Fibroblast of lung (primary cell): ENCODE results near the gene BAG3. TPM values are rescaled to one million over a fixed set of nuclear protein-coding genes. Genes with fewer than 3 reads are reported as not detected.
A peak's percentile ranks its signal among the peaks of the same experiment; 100 is the strongest.

Experiments
- DNase-seq, 2 donors: peaks; one replicate each; pipeline versions ENCODE4 v3.0.0 to v3.0.0-alpha.2; 2010; ENCODE audit warnings: low read depth in 2 of 2
- H2AFZ ChIP-seq: 2 replicates; pipeline ENCODE4 v1.5.1; 2012; ENCODE audit warnings: low read length, control low read depth, inconsistent platforms
- H3K27ac ChIP-seq: 2 replicates; pipeline ENCODE4 v1.5.1; 2011; ENCODE audit warnings: low read length, control low read depth; ENCODE audit not compliant: insufficient read depth
- H3K27me3 ChIP-seq: 2 replicates; pipeline ENCODE4 v1.5.1; 2011; ENCODE audit warnings: mild to moderate bottlenecking, low read length; ENCODE audit not compliant: control insufficient read depth, insufficient read depth
- H3K36me3 ChIP-seq: 2 replicates; pipeline ENCODE4 v1.5.1; 2011; ENCODE audit warnings: low read length; ENCODE audit not compliant: control insufficient read depth, insufficient read depth
- H3K4me1 ChIP-seq: 2 replicates; pipeline ENCODE4 v1.5.1; 2011; ENCODE audit warnings: low read length; ENCODE audit not compliant: control insufficient read depth, insufficient read depth; ENCODE audit errors: extremely low read depth
- H3K4me2 ChIP-seq: 2 replicates; pipeline ENCODE4 v1.5.1; 2011; ENCODE audit warnings: low read length, control low read depth; ENCODE audit not compliant: insufficient read depth; ENCODE audit errors: extremely low read depth
- H3K4me3 ChIP-seq, 4 experiments: fragments of 200-600 bp in 1 of 4; sonication (generic) in 1 of 4; replicated peaks in 1 of 4; 2 replicates each; pipeline ENCODE4 v1.5.1; 2011 to 2016; ENCODE audit warnings: low read length in 4 of 4, low read depth in 3 of 4, mild to moderate bottlenecking in 3 of 4, control low read depth in 2 of 4, inconsistent platforms in 1 of 4, mixed read lengths in 1 of 4; ENCODE audit not compliant: insufficient read depth in 1 of 4; ENCODE audit errors: control extremely low read depth in 1 of 4
- H3K79me2 ChIP-seq: 2 replicates; pipeline ENCODE4 v1.5.1; 2012; ENCODE audit warnings: mild to moderate bottlenecking, low read length, inconsistent platforms; ENCODE audit not compliant: control insufficient read depth, insufficient read depth
- H3K9ac ChIP-seq: 2 replicates; pipeline ENCODE4 v1.5.1; 2011; ENCODE audit warnings: mild to moderate bottlenecking, low read length, control low read depth; ENCODE audit not compliant: insufficient read depth
- H3K9me3 ChIP-seq: 2 replicates; pipeline ENCODE4 v1.5.1; 2012; ENCODE audit warnings: low read depth, low read length; ENCODE audit not compliant: control insufficient read depth, insufficient read depth
- H4K20me1 ChIP-seq: 2 replicates; pipeline ENCODE4 v1.5.1; 2011; ENCODE audit warnings: low read length; ENCODE audit not compliant: control insufficient read depth, insufficient read depth; ENCODE audit errors: extremely low read depth
- EZH2 ChIP-seq: IDR thresholded peaks from 2 replicates; pipeline ENCODE4 v1.5.1; 2012; ENCODE audit warnings: low read length, control low read depth, mild to moderate bottlenecking; ENCODE audit errors: missing control alignments
- polyA plus RNA-seq, 2 donors: library from polyadenylated mRNA; depleted of rRNA in 1 of 2; stranded (reverse) in 1 of 2; unstranded in 1 of 2; fragments of >200 nt; gene quantifications; 2 replicates each; pipeline ENCODE4 v1.2.1, GENCODE V29; 2011 to 2012; ENCODE audit warnings: missing spikeins in 1 of 2
- total RNA-seq: library from RNA; depleted of rRNA; stranded (reverse); fragments of >200 nt; gene quantifications from 2 replicates; pipeline ENCODE4 v1.2.1, GENCODE V29; 2014
- TF ChIP-seq, protein P1 (sequence below), 2 donors: IDR thresholded peaks in 1 of 2; conservative IDR thresholded peaks in 1 of 2; 1 replicate in 1 of 2; 2 replicates in 1 of 2; pipeline ENCODE4 v1.5.1; 2011 to 2012; ENCODE audit warnings: low read length in 2 of 2, control low read depth in 1 of 2, inconsistent platforms in 1 of 2, low read depth in 1 of 2, mild to moderate bottlenecking in 1 of 2

Gene BAG3
- total and polyA plus RNA-seq, 2 donors (not counting 1 experiment from before 2014, with no cell fraction given), result 8.4 to 20.0 TPM

DNA sequence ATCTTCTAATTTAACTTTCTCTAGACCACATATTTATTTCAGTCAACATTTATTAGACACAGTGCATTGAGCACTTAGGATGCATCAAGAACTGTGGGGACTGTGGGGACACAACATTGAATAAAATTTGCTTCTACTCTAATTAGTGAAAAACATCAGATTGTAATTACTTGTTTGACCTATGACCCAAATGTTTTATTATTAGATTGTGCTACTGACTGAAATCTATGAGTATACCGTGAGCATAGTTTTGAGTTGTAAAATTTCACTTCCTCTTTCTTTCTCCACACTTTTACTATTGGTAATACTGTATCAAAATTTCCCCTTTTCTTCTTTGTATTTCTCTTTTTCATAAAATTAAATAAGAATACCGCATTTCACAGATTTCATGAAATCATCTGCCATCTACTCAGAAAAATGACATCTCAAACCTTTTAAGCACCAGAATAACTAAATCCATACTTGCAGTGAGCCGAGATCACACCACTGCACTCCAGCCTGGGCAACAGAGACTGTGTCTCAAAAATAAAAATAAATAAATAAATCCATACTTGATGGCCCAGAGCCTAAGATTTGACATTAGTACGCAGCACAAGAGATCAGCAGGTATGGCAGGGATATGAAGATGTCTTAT lies 49.3 kb downstream of the BAG3 start:
- no peak for DNase-seq
- Histone ChIP-seq H3K4me3 (no peak overlapping the region), H3K27ac (no peak overlapping the region), H3K4me1 (peaks cover 3% of the 10 kb centered on the region), H3K36me3 (no peaks in the 10 kb centered on the region), H3K9me3 (no peaks in the 10 kb centered on the region), H3K9ac (no peak overlapping the region), H3K4me2 (no peak overlapping the region), H2AFZ (no peak overlapping the region), H3K27me3 (no peaks in the 10 kb centered on the region), H4K20me1 (no peaks in the 10 kb centered on the region), H3K79me2 (no peaks in the 10 kb centered on the region)
- TF ChIP-seq, protein P1, sequence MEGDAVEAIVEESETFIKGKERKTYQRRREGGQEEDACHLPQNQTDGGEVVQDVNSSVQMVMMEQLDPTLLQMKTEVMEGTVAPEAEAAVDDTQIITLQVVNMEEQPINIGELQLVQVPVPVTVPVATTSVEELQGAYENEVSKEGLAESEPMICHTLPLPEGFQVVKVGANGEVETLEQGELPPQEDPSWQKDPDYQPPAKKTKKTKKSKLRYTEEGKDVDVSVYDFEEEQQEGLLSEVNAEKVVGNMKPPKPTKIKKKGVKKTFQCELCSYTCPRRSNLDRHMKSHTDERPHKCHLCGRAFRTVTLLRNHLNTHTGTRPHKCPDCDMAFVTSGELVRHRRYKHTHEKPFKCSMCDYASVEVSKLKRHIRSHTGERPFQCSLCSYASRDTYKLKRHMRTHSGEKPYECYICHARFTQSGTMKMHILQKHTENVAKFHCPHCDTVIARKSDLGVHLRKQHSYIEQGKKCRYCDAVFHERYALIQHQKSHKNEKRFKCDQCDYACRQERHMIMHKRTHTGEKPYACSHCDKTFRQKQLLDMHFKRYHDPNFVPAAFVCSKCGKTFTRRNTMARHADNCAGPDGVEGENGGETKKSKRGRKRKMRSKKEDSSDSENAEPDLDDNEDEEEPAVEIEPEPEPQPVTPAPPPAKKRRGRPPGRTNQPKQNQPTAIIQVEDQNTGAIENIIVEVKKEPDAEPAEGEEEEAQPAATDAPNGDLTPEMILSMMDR (conservative IDR thresholded peaks at IDR 0.05 in 1 of 2, IDR thresholded peaks at IDR 0.05 in 1 of 2; ENCODE audit: low read depth in 1 of 2, low read length in 2 of 2), result no peak
- TF ChIP-seq EZH2, result no peak

DNA sequence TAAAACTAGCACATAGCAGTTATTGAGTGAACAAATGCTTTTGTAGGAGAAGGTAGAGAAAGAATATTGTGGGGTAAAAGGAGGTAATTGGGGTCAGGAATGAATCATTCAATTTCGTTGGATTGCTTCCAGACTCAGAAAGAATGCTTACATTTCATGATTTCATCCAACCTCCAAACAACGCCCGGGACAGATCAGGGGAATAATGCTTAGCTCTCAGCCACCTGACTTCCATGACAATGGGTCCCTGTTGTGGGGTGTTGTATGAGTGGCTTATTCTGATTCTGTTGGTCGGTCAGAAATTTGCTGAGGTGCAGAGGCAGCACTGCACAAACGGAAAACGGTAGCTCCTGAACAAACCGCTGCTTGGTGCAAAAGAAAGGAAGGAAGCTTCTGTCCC lies 50.7 kb downstream of the BAG3 start:
- Histone ChIP-seq H3K4me1 (peaks cover 3% of the 10 kb centered on the region), H3K9me3 (no peaks in the 10 kb centered on the region), H3K79me2 (no peaks in the 10 kb centered on the region), H2AFZ (no peak overlapping the region), H3K27me3 (no peaks in the 10 kb centered on the region), H3K4me3 (no peak overlapping the region), H3K9ac (no peak overlapping the region), H3K27ac (no peak overlapping the region), H4K20me1 (no peaks in the 10 kb centered on the region), H3K36me3 (no peaks in the 10 kb centered on the region), H3K4me2 (no peak overlapping the region)
- DNase-seq, result peak; percentile 37 to 55
- no peak for TF ChIP-seq EZH2
- TF ChIP-seq, protein P1 (conservative IDR thresholded peaks at IDR 0.05 in 1 of 2, IDR thresholded peaks at IDR 0.05 in 1 of 2; ENCODE audit: low read depth in 1 of 2, low read length in 2 of 2), result no peak

DNA sequence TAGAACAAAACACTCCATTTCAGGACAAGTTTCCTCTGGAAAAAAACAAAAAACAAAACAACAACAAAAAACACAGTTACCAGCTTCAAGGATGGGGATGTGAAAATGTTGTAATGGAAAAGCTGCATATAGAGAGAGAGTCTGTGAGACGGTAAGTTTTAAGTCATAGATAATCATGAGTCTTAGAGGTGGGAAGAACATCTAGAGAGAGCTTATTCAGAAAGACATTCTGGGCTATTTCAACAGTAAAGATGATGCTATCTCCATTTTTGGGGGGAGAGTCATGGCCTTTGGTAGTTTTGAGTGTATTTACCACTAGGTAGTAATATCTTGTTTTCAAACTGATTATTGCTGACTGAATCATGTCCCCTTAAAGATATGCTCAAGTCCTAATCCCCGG lies 51.4 kb downstream of the BAG3 start:
- no peak overlapping the region for H3K4me2 ChIP-seq
- H3K36me3 ChIP-seq, result no peaks in the 10 kb centered on the region
- no peaks in the 10 kb centered on the region for H3K9me3 ChIP-seq
- no peaks in the 10 kb centered on the region for H3K79me2 ChIP-seq
- no peak overlapping the region for H3K27ac ChIP-seq
- no peak for DNase-seq
- H3K9ac ChIP-seq, result no peak overlapping the region
- no peaks in the 10 kb centered on the region for H4K20me1 ChIP-seq
- H3K27me3 ChIP-seq, result no peaks in the 10 kb centered on the region
- TF ChIP-seq, protein P1 (conservative IDR thresholded peaks at IDR 0.05 in 1 of 2, IDR thresholded peaks at IDR 0.05 in 1 of 2; ENCODE audit: low read depth in 1 of 2, low read length in 2 of 2), result no peak
- TF ChIP-seq EZH2, result no peak
- H2AFZ ChIP-seq, result no peak overlapping the region
- H3K4me1 ChIP-seq, result peaks cover 3% of the 10 kb centered on the region
- H3K4me3 ChIP-seq, result no peak overlapping the region
